Measurements from ENCODE around the gene CDH11. TPM values are rescaled to one million over a fixed set of nuclear protein-coding genes. Genes with fewer than 3 reads are reported as not detected.
A peak's percentile ranks its signal among the peaks of the same experiment; 100 is the strongest.

Gene CDH11
- total RNA-seq, 1 experiment from 2014 or later = 113 TPM

DNA sequence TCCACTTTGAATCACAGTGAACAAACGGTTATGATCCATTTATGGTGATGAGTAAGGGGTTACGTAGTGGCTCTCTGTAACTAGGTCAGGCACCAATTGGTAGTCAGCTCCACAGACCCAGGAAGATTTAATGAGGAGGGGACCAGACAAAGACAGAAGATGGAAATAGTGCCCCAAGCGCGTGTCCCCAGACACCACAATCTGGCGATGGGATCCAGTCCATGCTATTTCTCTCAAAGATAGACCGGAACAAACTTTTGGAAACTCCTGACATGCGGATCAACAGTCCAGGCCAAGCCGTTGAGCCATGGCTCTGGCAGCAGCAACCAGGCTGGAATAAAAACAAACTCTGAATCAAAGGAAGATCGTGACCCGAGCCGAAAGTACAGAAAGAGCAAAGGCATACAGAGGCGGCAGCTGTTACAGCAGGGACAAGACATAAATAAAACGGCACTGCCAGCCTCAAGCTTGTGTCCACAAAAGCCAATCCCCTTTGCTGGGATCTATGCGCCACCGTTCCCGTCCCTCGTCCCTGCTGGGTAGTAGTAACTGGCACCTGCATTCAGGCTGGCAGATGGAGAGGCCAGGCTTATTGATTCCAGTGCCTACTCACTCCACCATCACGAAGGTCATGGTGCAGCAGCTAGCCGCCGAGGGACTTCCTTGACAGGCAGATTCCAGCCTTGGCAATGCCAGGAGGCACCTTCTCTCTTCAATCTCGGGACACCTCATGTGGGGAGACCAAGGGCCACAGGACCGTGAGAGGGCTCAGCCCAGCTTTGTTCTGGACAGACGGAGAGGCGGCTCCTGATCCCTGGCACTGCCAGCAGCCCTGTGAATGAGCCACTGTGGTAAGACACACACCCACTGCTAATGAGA, 50.2 kb downstream of the CDH11 start:
- Histone ChIP-seq H3K36me3 (no peaks in the 10 kb centered on the region), H3K9me3 (replicated peaks) (no peaks in the 10 kb centered on the region), H3K4me1 (replicated peaks) (peaks cover 39% of the 10 kb centered on the region), H3K4me3 (no peak overlapping the region), H3K27ac (peak overlapping the region; percentile 87), H3K27me3 (replicated peaks) (no peaks in the 10 kb centered on the region)
- DNase-seq (ENCODE audit: low read depth in 1 of 2, low spot score in 2 of 2) = peak; percentile 43 to 49

DNA sequence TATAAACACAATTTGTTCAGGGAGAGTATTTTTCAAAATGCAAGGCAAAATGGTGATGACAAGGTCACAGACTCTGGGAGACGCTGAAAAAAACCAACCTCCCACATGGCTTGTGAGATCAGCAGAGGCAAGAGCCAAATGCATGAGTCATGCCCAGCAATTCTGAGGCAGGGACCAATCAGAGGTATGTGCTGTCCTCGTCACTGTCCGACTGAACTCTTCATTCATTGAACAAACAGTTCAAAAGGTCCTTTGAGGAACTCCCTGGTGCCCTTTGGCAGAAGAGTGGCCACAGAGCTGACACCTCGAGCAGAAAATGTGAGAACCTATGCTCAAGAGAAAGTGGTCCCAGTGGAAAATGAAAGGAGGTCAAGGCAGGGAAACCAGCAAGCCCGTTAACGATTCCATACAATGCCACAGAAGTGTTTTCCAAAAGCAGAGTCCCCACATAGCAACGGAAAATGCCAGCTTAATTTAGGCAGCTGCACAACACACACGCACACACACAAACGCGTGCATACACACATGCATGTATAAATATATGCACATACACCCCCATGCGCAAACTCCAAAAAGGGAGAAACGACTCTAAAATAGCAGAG, 50.9 kb downstream of the CDH11 start:
- DNase-seq (ENCODE audit: low read depth in 1 of 2, low spot score in 2 of 2) = peak; percentile 87 to 93
- Histone ChIP-seq H3K9me3 (replicated peaks) (no peaks in the 10 kb centered on the region), H3K27ac (peak overlapping the region; percentile 87), H3K4me1 (replicated peaks) (peaks cover 39% of the 10 kb centered on the region), H3K27me3 (replicated peaks) (no peaks in the 10 kb centered on the region), H3K36me3 (no peaks in the 10 kb centered on the region), H3K4me3 (no peak overlapping the region)

DNA sequence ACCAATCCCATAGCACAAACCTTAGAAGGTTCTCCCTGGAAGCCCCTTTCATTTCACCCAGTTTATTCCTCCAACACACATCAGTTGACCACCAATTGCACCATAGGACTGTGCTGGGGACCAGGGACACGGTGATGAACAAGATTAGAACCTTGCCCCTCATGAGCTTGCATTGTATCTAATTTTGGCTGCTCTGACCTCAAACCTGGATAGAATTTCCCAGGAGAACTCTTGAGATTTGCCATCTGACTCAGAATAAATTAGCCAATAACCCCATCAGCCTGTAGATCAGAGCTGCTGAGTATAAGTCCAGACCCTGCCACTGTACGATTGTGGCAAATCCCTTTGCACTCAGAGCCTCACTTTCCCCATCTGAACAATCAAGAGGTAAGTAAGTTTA, 52.1 kb downstream of the CDH11 start:
- DNase-seq (ENCODE audit: low read depth in 1 of 2, low spot score in 2 of 2) = peak in 1 of 2 experiments; percentile 21
- peak overlapping the region; percentile 87 for H3K27ac ChIP-seq
- H3K4me1 ChIP-seq (replicated peaks) = peaks cover 39% of the 10 kb centered on the region
- H3K4me3 ChIP-seq = no peak overlapping the region
- no peaks in the 10 kb centered on the region for H3K36me3 ChIP-seq
- H3K9me3 ChIP-seq (replicated peaks) = no peaks in the 10 kb centered on the region
- H3K27me3 ChIP-seq (replicated peaks) = no peaks in the 10 kb centered on the region

DNA sequence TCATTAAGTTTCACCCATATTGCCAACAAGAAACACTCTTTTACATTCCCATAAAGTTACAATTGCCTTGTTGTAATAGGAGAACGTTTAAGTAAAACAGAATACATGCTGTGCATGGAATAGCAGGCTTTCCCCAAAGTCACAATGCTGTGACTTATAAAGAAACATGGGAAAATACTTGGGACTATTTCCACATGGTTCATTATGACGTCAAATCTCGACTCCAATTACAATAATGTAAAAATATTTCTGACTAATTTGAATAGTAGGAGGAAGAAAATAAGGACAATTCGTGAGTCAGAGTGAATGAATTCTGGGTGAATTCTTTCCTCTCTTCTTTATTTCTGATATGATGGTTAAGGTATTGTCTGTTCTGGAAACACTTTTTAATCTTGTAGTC, 52.8 kb downstream of the CDH11 start:
- Histone ChIP-seq H3K27me3 (replicated peaks) (no peaks in the 10 kb centered on the region), H3K27ac (peak overlapping the region; percentile 87), H3K4me3 (no peak overlapping the region), H3K9me3 (replicated peaks) (no peaks in the 10 kb centered on the region), H3K4me1 (replicated peaks) (peaks cover 39% of the 10 kb centered on the region), H3K36me3 (no peaks in the 10 kb centered on the region)
- DNase-seq (ENCODE audit: low read depth in 1 of 2, low spot score in 2 of 2) = peak in 1 of 2 experiments; percentile 72

DNA sequence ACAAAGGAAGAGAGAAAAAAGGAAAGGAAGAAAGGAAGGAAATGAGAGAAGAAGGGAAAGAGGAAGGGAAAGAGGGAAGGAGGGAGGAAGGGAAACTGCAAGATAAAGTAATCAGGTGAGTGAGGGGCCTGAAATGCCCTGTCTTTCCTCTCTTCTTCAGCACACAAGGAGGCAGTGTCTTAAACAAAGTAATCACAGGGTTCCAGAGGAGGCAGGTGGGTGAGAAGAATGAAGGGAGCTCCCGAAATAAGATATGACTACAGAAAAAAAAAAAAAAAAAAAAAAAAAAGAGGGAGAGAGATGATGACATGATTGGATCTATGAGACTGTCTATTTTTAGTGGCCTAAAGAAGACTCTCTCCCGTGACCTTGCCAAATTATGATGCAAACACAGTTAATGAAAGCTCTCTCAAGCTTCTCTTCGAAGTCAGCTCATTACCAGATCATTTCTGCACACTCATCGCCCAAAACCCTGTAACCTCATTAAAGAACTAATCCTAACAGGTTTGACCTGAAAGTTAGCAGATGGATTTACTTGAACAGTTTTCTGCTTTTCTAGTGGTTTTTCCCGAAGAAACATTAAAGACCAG, 53.6 kb downstream of the CDH11 start:
- H3K4me3 ChIP-seq = no peak overlapping the region
- peaks cover 41% of the 10 kb centered on the region for H3K4me1 ChIP-seq (replicated peaks)
- no peaks in the 10 kb centered on the region for H3K27me3 ChIP-seq (replicated peaks)
- H3K27ac ChIP-seq = peak overlapping the region; percentile 87
- DNase-seq (ENCODE audit: low read depth in 1 of 2, low spot score in 2 of 2) = no peak
- H3K9me3 ChIP-seq (replicated peaks) = no peaks in the 10 kb centered on the region
- H3K36me3 ChIP-seq = no peaks in the 10 kb centered on the region

DNA sequence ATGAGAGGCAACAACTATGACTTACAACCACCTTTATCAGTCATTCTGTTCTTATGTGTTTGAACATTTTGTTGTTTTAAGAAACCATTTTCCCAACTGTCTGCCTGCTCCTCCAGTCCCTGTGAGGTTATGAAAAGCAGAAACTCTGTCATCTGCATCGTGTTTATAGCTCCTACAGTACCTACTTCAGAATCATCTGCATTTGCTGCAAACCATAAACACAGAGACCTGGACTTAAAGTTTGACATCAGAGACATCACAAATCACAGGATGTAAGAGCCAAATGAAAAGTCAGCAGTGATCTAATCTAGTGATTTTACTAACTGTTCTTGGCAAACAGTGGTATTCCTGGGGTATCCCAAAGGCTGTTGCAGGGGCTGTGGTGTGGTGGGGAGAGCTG, 55.2 kb downstream of the CDH11 start:
- Histone ChIP-seq H3K36me3 (no peaks in the 10 kb centered on the region), H3K9me3 (replicated peaks) (no peaks in the 10 kb centered on the region), H3K27me3 (replicated peaks) (no peaks in the 10 kb centered on the region), H3K4me3 (no peak overlapping the region), H3K4me1 (replicated peaks) (peaks cover 41% of the 10 kb centered on the region), H3K27ac (no peak overlapping the region)
- DNase-seq (ENCODE audit: low read depth in 1 of 2, low spot score in 2 of 2) = no peak

DNA sequence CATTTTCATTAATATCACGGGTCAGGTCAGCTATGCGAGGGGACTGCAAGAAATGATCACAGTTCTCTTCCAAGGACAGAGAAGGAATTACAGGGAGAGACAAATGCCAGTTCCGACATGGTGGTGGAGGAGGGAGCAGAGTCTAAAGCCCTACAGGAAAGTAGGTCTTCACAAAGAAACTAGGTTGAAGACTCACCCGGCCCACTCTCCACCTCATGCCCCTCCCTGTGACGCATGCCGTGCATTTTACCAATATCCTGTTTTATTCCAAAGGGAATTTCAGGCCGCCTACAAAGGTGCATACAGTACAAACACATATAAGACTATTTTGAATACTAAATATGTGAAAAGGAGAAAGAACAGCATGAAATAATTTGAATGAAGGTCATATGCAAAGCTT, 56.8 kb downstream of the CDH11 start:
- no peaks in the 10 kb centered on the region for H3K9me3 ChIP-seq (replicated peaks)
- H3K27me3 ChIP-seq (replicated peaks) = no peaks in the 10 kb centered on the region
- no peak overlapping the region for H3K4me3 ChIP-seq
- DNase-seq (ENCODE audit: low read depth in 1 of 2, low spot score in 2 of 2) = no peak
- peaks cover 26% of the 10 kb centered on the region for H3K4me1 ChIP-seq (replicated peaks)
- no peaks in the 10 kb centered on the region for H3K36me3 ChIP-seq
- no peak overlapping the region for H3K27ac ChIP-seq

DNA sequence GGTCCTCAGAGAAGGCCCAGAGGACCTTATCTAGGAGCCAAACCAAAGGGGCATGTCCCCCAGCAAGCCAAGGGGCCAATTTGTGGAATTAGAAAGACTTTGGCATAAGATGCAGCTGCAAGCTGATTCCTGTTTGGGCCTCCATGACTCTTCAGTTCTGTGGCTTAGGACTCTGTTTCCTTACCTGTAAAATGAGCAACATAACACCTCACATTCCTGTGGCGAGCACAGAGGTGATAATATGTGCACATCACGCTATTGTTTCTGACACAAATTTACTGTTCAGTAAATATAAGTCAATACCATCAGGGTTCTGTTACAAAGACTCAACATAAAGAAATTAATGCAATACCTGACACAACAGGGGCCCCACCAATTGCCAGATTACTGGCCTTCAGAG, 57.7 kb downstream of the CDH11 start:
- Histone ChIP-seq H3K4me1 (replicated peaks) (peaks cover 17% of the 10 kb centered on the region), H3K27ac (no peak overlapping the region)

DNA sequence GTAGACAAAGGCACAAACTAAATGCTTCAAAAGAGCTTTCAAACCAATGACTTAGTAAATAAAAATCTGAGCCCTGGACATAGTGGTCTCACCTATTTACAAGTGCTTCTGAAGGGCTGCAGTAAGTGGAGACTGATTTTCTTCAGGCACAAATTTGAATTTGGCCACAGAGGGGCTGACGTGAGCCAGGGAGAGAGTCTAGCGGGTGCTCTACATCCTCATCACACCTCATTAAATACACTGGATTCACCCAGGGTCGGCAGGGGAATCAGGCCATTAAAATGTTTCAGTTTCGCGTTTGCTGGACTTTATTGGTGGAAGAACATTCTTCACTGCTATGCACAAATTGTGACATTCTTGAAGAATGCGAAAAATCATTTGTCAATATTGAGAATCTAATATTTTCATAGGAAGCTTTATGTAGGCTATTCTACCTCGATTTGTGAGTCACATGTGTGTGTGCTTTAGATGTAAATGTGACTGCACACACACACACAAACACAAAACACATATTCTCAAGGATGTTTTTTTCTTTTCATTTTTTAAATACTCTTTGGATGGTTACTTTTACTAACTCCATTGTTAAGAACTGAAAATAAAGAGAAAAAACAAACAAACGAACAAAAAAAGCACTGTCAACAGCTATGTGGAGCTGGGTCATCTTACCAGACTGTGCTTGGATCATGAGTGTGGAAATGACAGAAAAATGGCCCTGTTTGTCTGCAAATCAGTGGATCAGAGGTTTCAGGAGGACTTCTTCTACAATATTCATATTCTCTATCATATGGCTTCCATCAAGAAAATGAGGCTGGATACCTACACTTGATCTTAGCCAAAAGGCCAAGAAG, 58.9 kb downstream of the CDH11 start:
- no peak for DNase-seq (ENCODE audit: low read depth in 1 of 2, low spot score in 2 of 2)
- Histone ChIP-seq H3K4me3 (no peak overlapping the region), H3K27ac (no peak overlapping the region), H3K27me3 (replicated peaks) (no peaks in the 10 kb centered on the region), H3K4me1 (replicated peaks) (peaks cover 9% of the 10 kb centered on the region; the same call in 1 of the 2 replicates), H3K36me3 (no peaks in the 10 kb centered on the region), H3K9me3 (replicated peaks) (no peaks in the 10 kb centered on the region)

More for the DNA sequence above, 57.7 kb downstream of the CDH11 start:
- Histone ChIP-seq H3K27me3 (replicated peaks) (no peaks in the 10 kb centered on the region), H3K9me3 (replicated peaks) (no peaks in the 10 kb centered on the region), H3K36me3 (no peaks in the 10 kb centered on the region), H3K4me3 (no peak overlapping the region)
- no peak for DNase-seq (ENCODE audit: low read depth in 1 of 2, low spot score in 2 of 2)

DNA sequence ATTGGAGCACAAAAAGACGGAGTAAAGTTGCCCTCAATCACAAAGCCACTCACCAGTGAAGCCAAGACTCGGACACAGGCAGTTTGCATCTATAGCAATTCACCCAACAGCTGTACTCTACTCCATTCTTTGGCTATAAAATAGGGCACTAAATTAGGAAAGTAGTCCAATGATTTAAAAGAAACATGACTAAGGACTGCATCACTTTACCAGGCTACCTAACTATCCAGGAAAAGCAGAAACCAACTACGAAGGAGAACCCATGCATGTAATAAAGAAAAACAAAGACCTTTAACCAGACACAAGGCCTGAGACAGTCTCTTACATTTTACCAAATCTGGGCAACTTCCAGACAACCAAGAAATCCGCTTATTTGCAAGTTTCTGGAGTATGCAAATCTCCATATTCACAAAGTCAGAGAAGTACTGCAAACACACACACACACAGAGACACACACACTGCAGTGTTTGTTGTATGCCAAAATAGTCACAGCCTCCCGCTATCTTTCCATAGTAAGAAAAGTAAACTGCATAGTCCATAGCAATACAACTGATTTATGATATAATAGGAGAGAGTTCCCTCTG, 59.8 kb downstream of the CDH11 start:
- no peaks in the 10 kb centered on the region for H3K36me3 ChIP-seq
- DNase-seq (ENCODE audit: low read depth in 1 of 2, low spot score in 2 of 2) = no peak
- H3K27me3 ChIP-seq (replicated peaks) = no peaks in the 10 kb centered on the region

DNA sequence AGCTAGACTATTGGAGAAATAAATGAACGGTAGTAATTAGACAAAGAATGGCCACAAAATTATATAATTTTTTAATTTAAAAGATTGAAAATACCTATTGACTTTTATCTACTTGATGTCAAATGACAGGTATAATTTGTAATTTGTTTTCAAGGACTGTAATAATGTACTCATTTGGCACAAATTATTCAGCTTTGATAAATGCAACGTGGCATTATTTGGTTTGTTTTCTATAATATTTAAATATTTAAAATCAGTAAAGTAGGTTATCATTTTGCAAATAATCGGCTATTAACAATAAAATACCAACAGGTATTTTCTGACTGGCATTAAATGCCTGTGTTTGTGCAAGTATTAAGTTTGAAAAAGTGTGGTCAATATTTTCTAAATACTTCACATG, 60.6 kb downstream of the CDH11 start:
- Histone ChIP-seq H3K4me1 (replicated peaks) (peaks cover 9% of the 10 kb centered on the region; the same call in 1 of the 2 replicates), H3K27me3 (replicated peaks) (no peaks in the 10 kb centered on the region), H3K36me3 (no peaks in the 10 kb centered on the region), H3K27ac (no peak overlapping the region), H3K4me3 (no peak overlapping the region), H3K9me3 (replicated peaks) (no peaks in the 10 kb centered on the region)
- no peak for DNase-seq (ENCODE audit: low read depth in 1 of 2, low spot score in 2 of 2)

More for the DNA sequence above, 59.8 kb downstream of the CDH11 start:
- H3K4me1 ChIP-seq (replicated peaks) = peaks cover 9% of the 10 kb centered on the region; the same call in 1 of the 2 replicates
- no peak overlapping the region for H3K27ac ChIP-seq
- no peaks in the 10 kb centered on the region for H3K9me3 ChIP-seq (replicated peaks)
- no peak overlapping the region for H3K4me3 ChIP-seq

DNA sequence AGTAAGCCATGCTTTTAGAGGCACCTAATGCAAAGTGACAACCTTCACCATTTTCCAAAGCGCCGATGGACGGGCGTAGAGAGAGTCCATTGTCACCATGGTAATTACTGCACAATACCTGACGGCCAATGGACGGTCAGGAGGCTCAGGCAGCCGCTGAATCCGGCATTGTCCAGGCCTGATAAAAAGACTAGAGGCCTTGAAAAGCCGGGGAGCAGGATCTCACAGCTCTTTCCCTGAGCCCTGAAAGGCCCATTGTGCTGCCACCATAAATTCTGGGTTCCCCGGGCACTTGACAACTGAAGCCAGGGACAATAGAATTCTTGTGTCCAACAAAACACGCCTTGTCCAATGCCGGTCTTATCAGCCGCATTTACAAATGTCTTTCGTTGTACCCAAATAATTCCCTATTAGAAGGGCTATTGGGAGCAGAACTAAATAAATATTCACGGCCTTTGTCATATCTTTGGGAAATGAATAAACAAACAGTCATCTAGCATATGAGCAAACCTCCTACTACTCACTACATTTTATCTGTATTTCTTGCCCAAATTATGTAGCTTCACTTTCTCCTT, 62.4 kb downstream of the CDH11 start:
- Histone ChIP-seq H3K36me3 (peaks cover 4% of the 10 kb centered on the region; the same call in 1 of the 2 replicates), H3K27ac (no peak overlapping the region), H3K4me1 (replicated peaks) (peaks cover 9% of the 10 kb centered on the region; the same call in 1 of the 2 replicates)

DNA sequence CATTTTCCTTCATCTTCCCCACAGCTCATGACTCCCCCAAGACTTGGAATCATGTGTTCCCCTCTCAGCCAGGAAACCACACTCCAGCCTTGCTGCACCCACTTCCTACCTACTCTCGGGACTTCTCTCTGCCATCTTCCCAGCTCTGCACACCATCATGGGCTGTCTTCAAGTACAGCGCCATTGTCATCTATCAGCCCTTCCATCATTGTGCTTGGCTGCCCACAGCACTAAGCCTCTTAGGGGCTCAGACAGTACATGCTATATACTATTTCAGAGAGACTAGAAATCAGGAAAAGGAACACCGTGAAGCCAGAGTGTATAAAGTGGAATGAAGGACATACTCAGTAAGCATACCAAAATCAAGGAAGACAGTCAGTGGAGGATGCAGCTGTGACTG, 64.7 kb downstream of the CDH11 start:
- H3K27me3 ChIP-seq (replicated peaks) = no peaks in the 10 kb centered on the region
- 0 out of 2 replicates have a peak, but pooled peaks cover 2% of the 10 kb centered on the region for H3K4me1 ChIP-seq (replicated peaks)
- peaks cover 24% of the 10 kb centered on the region for H3K36me3 ChIP-seq
- no peak overlapping the region for H3K27ac ChIP-seq
- H3K4me3 ChIP-seq = no peak overlapping the region
- DNase-seq (ENCODE audit: low read depth in 1 of 2, low spot score in 2 of 2) = no peak
- no peaks in the 10 kb centered on the region for H3K9me3 ChIP-seq (replicated peaks)

More for the DNA sequence above, 62.4 kb downstream of the CDH11 start:
- Histone ChIP-seq H3K9me3 (replicated peaks) (no peaks in the 10 kb centered on the region), H3K27me3 (replicated peaks) (no peaks in the 10 kb centered on the region), H3K4me3 (no peak overlapping the region)
- no peak for DNase-seq (ENCODE audit: low read depth in 1 of 2, low spot score in 2 of 2)
